Sigmoid colon (tissue), 7 donors: ENCODE data around the gene KIFC1. TPM values are rescaled to one million over a fixed set of nuclear protein-coding genes. Genes with fewer than 3 reads are reported as not detected.

Experiments used
- DNase-seq: peaks from one replicate; pipeline ENCODE4 v3.0.0-alpha.2; 2019
- H3K27ac ChIP-seq, 4 donors: fragments of 200-600 bp; sonication (generic); one replicate each; pipeline ENCODE4 v1.5.1; 2016 to 2019; ENCODE audit warnings: mild to moderate bottlenecking in 1 of 4
- H3K27me3 ChIP-seq, 3 donors: fragments of 200-600 bp; sonication (generic); one replicate each; pipeline ENCODE4 v1.5.1; 2019; ENCODE audit warnings: mild to moderate bottlenecking in 1 of 3
- H3K36me3 ChIP-seq, 4 donors: fragments of 200-600 bp; sonication (generic); one replicate each; pipeline ENCODE4 v1.5.1; 2016 to 2019
- H3K4me1 ChIP-seq, 4 donors: fragments of 200-600 bp; sonication (generic); one replicate each; pipeline ENCODE4 v1.5.1; 2017 to 2019
- H3K4me3 ChIP-seq, 4 donors: fragments of 200-600 bp; sonication (generic); one replicate each; pipeline ENCODE4 v1.5.1; 2017 to 2019; ENCODE audit warnings: mild to moderate bottlenecking in 2 of 4, moderate library complexity in 1 of 4
- H3K9me3 ChIP-seq, 4 donors: fragments of 200-600 bp in 3 of 4; sonication (generic) in 3 of 4; one replicate each; pipeline versions ENCODE4 v1.5.1 to v1.6.1; 2013 to 2019
- CTCF ChIP-seq, 4 experiments: fragments of 450-650 bp in 3 of 4; fragments of 200-600 bp in 1 of 4; IDR thresholded peaks; one replicate each; pipeline ENCODE4 v1.5.1; 2016 to 2019; ENCODE audit warnings: antibody characterized with exemption in 4 of 4, mild to moderate bottlenecking in 3 of 4, moderate library complexity in 2 of 4
- EP300 ChIP-seq, 4 donors: sonication (generic); formaldehyde crosslinking; IDR thresholded peaks; one replicate each; pipeline ENCODE4 v1.6.1; 2017; ENCODE audit warnings: antibody characterized with exemption in 4 of 4
- POLR2A ChIP-seq, 2 donors: fragments of 450-650 bp; IDR thresholded peaks; one replicate each; pipeline ENCODE4 v1.6.1; 2016; ENCODE audit warnings: antibody characterized with exemption in 2 of 2, mild to moderate bottlenecking in 2 of 2, moderate library complexity in 2 of 2
- POLR2AphosphoS5 ChIP-seq, 4 donors: sonication (generic); formaldehyde crosslinking; IDR thresholded peaks; one replicate each; pipeline ENCODE4 v1.6.1; 2017; ENCODE audit warnings: antibody characterized with exemption in 4 of 4
- WGBS, 2 donors: extraction: QIAGEN DNeasy Blood & Tissue Kit; methylation state at CpG; one replicate each; pipeline ENCODE4 v1.1.7; 2013; 5-methylcytosine and 5-hydroxymethylcytosine counted together
- intact Hi-C: fragments of 100-400 bp; cut with DNase I; formaldehyde crosslinking; loops from one replicate; pipeline ENCODE4 v1.15.1; 2023
- polyA plus RNA-seq, 3 donors: library from polyadenylated mRNA; stranded (reverse); fragments of 200-250 nt; gene quantifications; one replicate each; pipeline ENCODE4 v1.2.3, GENCODE V29; 2013
- total RNA-seq, 4 donors: library from RNA; depleted of rRNA; stranded (reverse); fragments of >200 nt; gene quantifications; one replicate each; pipeline ENCODE4 v1.1.0, GENCODE V29; 2016
- donor health status: healthy with polysubstance abuse.
- donor health status: Bipolar disorder and iron deficiency.
- donor health status: healthy.

Gene KIFC1
- total and polyA plus RNA-seq, 7 donors, result 0.49 to 23.0 (median 1.8) TPM

GRCh38 chr6:33423777-33424176 is 32.2 kb downstream of the KIFC1 start:
- Histone ChIP-seq H3K9me3 (no peaks in the 10 kb centered on the region), H3K27me3 (no peaks in the 10 kb centered on the region), H3K4me3 (no peak overlapping the region), H3K4me1 (peaks cover 0 to 59% (median 52%) of the 10 kb centered on the region in 4 donors), H3K27ac (peak overlapping the region; percentile 87 to 93 (median 91)), H3K36me3 (no peaks in the 10 kb centered on the region)
- DNase-seq, result no peak
- TF ChIP-seq POLR2AphosphoS5 (IDR thresholded peaks at IDR 0.05) (no peak), POLR2A (IDR thresholded peaks at IDR 0.05) (no peak), EP300 (IDR thresholded peaks at IDR 0.05) (no peak), CTCF (IDR thresholded peaks at IDR 0.05) (no peak)
- whole genome bisulfite sequencing, 2 donors, result 94 to 96% methylated on average over 2 of the region's 2 CpGs
- intact Hi-C loops, result loop anchor here (10.0 kb wide), 1 partner anchor 219 kb away; the partner anchor contains the start of genes HSD17B8, RING1, RXRB and SLC39A7

GRCh38 chr6:33424855-33425667 is 33.4 kb downstream of the KIFC1 start:
- WGBS, 2 donors, result 12 to 20% methylated on average over 12 of the region's 12 CpGs
- no peaks in the 10 kb centered on the region for H3K9me3 ChIP-seq
- intact Hi-C loops, result loop anchor here (5.0 to 10.0 kb wide), 3 partner anchors 108 to 220 kb away; partner anchors contain the start of genes HSD17B8, RGL2, RING1 and RXRB
- TF ChIP-seq CTCF (IDR thresholded peaks at IDR 0.05) (no peak), POLR2A (IDR thresholded peaks at IDR 0.05) (peak in 1 of 2 donors; percentile 48)
- H3K36me3 ChIP-seq, result no peaks in the 10 kb centered on the region
- H3K27ac ChIP-seq, result peak overlapping the region; percentile 87 to 93 (median 91)
- DNase-seq, result no peak
- peak overlapping the region; percentile 35 to 64 (median 54) for H3K4me3 ChIP-seq
- peaks cover 0 to 51% (median 50%) of the 10 kb centered on the region in 4 donors for H3K4me1 ChIP-seq
- H3K27me3 ChIP-seq, result no peaks in the 10 kb centered on the region

GRCh38 chr6:33425668-33426577 is 34.3 kb downstream of the KIFC1 start:
- Histone ChIP-seq H3K27me3 (no peaks in the 10 kb centered on the region), H3K36me3 (no peaks in the 10 kb centered on the region), H3K4me3 (peak overlapping the region; percentile 35 to 64 (median 54)), H3K9me3 (no peaks in the 10 kb centered on the region), H3K4me1 (peaks cover 0 to 59% (median 55%) of the 10 kb centered on the region in 4 donors), H3K27ac (peak overlapping the region; percentile 87 to 93 (median 91))
- intact Hi-C loops, result loop anchor here (1.0 to 10.0 kb wide), 4 partner anchors 35 to 221 kb away; partner anchors contain the start of genes HSD17B8, KIFC1, RGL2 and RING1
- WGBS, 2 donors, result 1% methylated on average over 43 of the region's 43 CpGs
- TF ChIP-seq POLR2A (IDR thresholded peaks at IDR 0.05), result peak in 1 of 2 donors; percentile 26
- peak in 1 of 4 donors; percentile 46 for TF ChIP-seq EP300 (IDR thresholded peaks at IDR 0.05)
- peak; percentile 83 to 89 (median 88) for TF ChIP-seq POLR2AphosphoS5 (IDR thresholded peaks at IDR 0.05)
- TF ChIP-seq CTCF (IDR thresholded peaks at IDR 0.05), result peak in 2 of 4 experiments; percentile 44 to 65
- peak; percentile 95 for DNase-seq

- peak overlapping the region; percentile 87 to 93 (median 91) for H3K27ac ChIP-seq
- 6 to 8% methylated on average over 12 of the region's 12 CpGs for WGBS, 2 donors
- peaks cover 0 to 69% (median 63%) of the 10 kb centered on the region in 4 donors for H3K4me1 ChIP-seq
- TF ChIP-seq EP300 (IDR thresholded peaks at IDR 0.05) (no peak), POLR2AphosphoS5 (IDR thresholded peaks at IDR 0.05) (no peak), CTCF (IDR thresholded peaks at IDR 0.05) (no peak), POLR2A (IDR thresholded peaks at IDR 0.05) (no peak)
- H3K9me3 ChIP-seq, result no peaks in the 10 kb centered on the region
- H3K4me3 ChIP-seq, result peak overlapping the region; percentile 51 to 64 (median 60)
- no peaks in the 10 kb centered on the region for H3K27me3 ChIP-seq
- H3K36me3 ChIP-seq, result no peaks in the 10 kb centered on the region
- intact Hi-C loops, result loop anchor here (1.0 to 10.0 kb wide), 4 partner anchors 36 to 222 kb away; partner anchors contain the start of genes HSD17B8, KIFC1, RGL2 and RING1
- DNase-seq, result no peak
These were observed 35.2 kb downstream of the KIFC1 start for GRCh38 chr6:33426590-33427511.
